RWPE2 (cell line): ENCODE data around the gene HIRA.

Source experiments
- ATAC-seq: fragments of 200-7000 bp; cut with Tn5 transposase; 3 replicates; pipeline ENCODE4 v1.9.1; 2021; ENCODE audit warnings: low read depth
- DNase-seq: peaks from one replicate; pipeline ENCODE4 v3.0.0-alpha.2; 2020; ENCODE audit warnings: low spot score
- H3K27ac ChIP-seq: fragments of 450-650 bp; 2 replicates; pipeline ENCODE4 v1.5.1; 2017; ENCODE audit warnings: mild to moderate bottlenecking; ENCODE audit not compliant: poor library complexity, severe bottlenecking
- H3K27me3 ChIP-seq: fragments of 250-450 bp; sonication (Bioruptor Pico); 2 replicates; pipeline ENCODE4 v1.5.1; 2021; ENCODE audit warnings: mild to moderate bottlenecking, moderate library complexity; ENCODE audit not compliant: insufficient read depth, poor library complexity, severe bottlenecking
- H3K36me3 ChIP-seq: fragments of 250-450 bp; sonication (Bioruptor Pico); 2 replicates; pipeline ENCODE4 v1.5.1; 2020; ENCODE audit warnings: low read depth, mild to moderate bottlenecking, moderate library complexity
- H3K4me1 ChIP-seq: fragments of 250-450 bp; sonication (Bioruptor Pico); 2 replicates; pipeline ENCODE4 v1.5.1; 2021; ENCODE audit warnings: mild to moderate bottlenecking, moderate library complexity; ENCODE audit not compliant: insufficient read depth, poor library complexity, severe bottlenecking
- H3K4me3 ChIP-seq: fragments of 250-450 bp; sonication (Bioruptor Pico); 2 replicates; pipeline ENCODE4 v1.5.1; 2021; ENCODE audit warnings: mild to moderate bottlenecking, moderate library complexity; ENCODE audit not compliant: severe bottlenecking
- H3K9me3 ChIP-seq: fragments of 250-450 bp; sonication (Bioruptor Pico); 2 replicates; pipeline ENCODE4 v1.5.1; 2021; ENCODE audit warnings: mild to moderate bottlenecking, moderate library complexity; ENCODE audit not compliant: severe bottlenecking
- TF ChIP-seq, protein P1 (sequence below): fragments of 450-650 bp; IDR thresholded peaks from one replicate; pipeline ENCODE4 v1.5.1; 2017; ENCODE audit warnings: mild to moderate bottlenecking, moderate library complexity; ENCODE audit not compliant: poor library complexity, severe bottlenecking

HIRA gene

DNA sequence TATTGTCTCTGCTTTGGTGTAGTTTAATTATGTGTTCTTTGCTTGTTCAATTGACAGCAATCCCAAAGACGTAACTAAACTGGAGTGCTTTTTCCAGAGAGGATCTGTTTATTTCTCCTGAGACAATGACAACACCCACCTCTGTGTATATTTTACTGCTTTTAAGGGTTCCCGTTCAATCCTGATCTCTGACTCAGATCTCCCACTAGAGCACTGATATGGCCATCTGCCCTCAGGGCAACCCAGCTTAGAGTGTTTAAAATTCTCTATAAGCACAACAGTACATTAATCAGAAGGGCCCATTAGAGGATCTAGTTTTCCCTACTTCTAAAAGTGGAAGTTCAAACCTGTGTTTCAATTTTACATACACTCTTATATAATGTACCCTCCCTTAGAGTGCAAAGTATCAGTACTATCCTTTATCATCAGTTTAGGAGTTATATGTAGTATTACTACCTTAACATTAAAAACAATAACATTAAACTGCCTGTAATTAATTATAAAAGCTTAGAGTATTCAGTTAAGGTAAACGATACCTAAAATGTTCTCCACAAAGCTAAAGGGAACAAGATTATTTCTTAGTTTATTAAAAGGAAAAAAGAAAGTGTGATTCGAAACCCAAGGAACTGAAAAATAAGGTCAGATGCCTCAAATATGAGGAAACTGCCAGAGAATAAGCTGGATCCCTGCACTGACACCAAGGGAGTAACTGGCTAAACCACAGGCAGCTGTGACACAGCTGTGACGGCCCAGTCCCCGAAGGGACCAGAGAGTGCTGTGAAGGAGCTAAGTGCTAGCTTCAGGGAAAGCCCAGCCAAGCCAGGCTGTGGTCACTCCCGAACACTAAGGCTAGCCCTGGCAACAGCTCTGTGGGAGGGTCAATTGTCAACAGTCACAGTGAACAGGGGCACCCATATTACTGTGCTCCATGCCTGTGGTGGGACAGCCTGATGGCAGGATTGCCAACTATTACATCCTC is 32.2 kb upstream of the HIRA start:
- DNase-seq (no peak), ATAC-seq (no peak)
- Histone ChIP-seq H3K4me1 (no peaks in the 10 kb centered on the region), H3K36me3 (peaks cover 80% of the 10 kb centered on the region), H3K9me3 (no peaks in the 10 kb centered on the region), H3K4me3 (no peak overlapping the region), H3K27me3 (no peaks in the 10 kb centered on the region), H3K27ac (no peak overlapping the region)
- TF ChIP-seq, protein P1, sequence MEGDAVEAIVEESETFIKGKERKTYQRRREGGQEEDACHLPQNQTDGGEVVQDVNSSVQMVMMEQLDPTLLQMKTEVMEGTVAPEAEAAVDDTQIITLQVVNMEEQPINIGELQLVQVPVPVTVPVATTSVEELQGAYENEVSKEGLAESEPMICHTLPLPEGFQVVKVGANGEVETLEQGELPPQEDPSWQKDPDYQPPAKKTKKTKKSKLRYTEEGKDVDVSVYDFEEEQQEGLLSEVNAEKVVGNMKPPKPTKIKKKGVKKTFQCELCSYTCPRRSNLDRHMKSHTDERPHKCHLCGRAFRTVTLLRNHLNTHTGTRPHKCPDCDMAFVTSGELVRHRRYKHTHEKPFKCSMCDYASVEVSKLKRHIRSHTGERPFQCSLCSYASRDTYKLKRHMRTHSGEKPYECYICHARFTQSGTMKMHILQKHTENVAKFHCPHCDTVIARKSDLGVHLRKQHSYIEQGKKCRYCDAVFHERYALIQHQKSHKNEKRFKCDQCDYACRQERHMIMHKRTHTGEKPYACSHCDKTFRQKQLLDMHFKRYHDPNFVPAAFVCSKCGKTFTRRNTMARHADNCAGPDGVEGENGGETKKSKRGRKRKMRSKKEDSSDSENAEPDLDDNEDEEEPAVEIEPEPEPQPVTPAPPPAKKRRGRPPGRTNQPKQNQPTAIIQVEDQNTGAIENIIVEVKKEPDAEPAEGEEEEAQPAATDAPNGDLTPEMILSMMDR, result no peak

DNA sequence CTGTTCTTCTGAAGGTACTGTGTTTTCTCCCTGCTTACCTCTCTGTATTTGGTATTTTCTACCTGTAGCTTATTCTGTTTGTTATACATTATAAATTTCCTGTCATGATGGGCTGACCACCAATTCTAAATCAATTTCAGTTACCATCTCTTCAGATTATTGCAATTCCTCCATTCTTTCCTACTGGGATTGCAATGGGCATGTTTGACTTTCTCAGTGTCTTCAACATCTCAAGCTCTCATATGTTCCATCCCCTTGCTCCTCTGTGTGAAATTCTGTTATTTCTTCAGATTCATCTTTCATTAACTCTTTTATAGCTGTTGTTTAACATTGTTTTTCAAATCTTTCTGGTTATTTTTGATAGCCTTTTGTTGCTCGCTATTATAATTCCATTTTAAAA is 31.5 kb upstream of the HIRA start:
- Histone ChIP-seq H3K4me1 (no peaks in the 10 kb centered on the region), H3K36me3 (peaks cover 76% of the 10 kb centered on the region), H3K27ac (no peak overlapping the region), H3K9me3 (no peaks in the 10 kb centered on the region), H3K4me3 (no peak overlapping the region), H3K27me3 (no peaks in the 10 kb centered on the region)
- TF ChIP-seq, protein P1, result no peak
- ATAC-seq (no peak), DNase-seq (no peak)

DNA sequence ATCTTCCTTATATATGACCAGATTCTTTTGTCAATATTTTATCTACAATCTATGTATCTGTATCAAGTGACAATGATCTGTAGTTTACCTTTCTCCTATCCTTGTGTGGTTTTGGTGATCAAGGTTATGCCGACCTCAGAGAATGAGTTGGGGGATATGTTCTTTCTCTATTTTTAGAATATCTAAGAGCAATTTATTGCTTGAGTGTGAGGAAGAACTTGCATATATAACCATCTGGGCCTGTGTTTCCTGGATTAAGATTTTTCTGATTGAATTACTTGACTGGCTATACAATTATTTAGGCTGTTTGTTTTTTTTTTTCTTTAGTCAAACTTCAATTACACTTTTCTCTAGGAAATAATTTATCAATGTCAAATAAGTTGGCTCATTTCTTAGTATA is 30.0 kb upstream of the HIRA start:
- Histone ChIP-seq H3K4me1 (no peaks in the 10 kb centered on the region), H3K9me3 (no peaks in the 10 kb centered on the region), H3K27me3 (no peaks in the 10 kb centered on the region), H3K4me3 (no peak overlapping the region), H3K36me3 (peaks cover 67% of the 10 kb centered on the region), H3K27ac (no peak overlapping the region)
- TF ChIP-seq, protein P1, result no peak
- no peak for ATAC-seq
- no peak for DNase-seq

DNA sequence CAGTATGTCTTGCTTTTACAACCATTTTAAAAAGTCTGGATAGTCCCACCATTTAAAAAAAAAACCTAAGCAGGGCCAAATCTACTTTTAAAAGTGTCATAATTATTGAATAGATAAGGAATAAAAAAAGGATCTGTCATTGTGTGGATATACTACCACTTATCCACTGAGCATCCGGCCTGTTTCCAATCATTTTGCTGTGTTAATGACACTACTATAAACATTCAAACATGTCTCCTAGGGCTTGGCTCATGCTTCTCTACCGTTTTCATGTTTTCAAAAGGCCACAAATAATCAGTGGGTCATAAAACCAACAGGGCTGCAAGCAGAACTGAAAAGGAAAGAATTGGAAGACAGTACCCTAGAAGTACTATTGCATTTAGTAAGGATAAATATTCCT is 28.5 kb upstream of the HIRA start:
- TF ChIP-seq, protein P1, result no peak
- peaks cover 10% of the 10 kb centered on the region for H3K4me1 ChIP-seq
- DNase-seq (no peak), ATAC-seq (no peak)
- no peak overlapping the region for H3K27ac ChIP-seq
- no peaks in the 10 kb centered on the region for H3K27me3 ChIP-seq
- H3K4me3 ChIP-seq, result no peak overlapping the region
- H3K36me3 ChIP-seq, result peaks cover 67% of the 10 kb centered on the region
- no peaks in the 10 kb centered on the region for H3K9me3 ChIP-seq
